RPMI8226 (cell line): Measurements from ENCODE around the gene CRB1.
"Not testable (repeated sequence)": the region's sequence is repeated elsewhere in the genome, so short reads cannot be mapped to it uniquely, and the experiment has no call there.

Source experiments
- DNase-seq: peaks from one replicate; pipeline ENCODE4 v3.0.0-alpha.2; 2015

Gene CRB1

DNA sequence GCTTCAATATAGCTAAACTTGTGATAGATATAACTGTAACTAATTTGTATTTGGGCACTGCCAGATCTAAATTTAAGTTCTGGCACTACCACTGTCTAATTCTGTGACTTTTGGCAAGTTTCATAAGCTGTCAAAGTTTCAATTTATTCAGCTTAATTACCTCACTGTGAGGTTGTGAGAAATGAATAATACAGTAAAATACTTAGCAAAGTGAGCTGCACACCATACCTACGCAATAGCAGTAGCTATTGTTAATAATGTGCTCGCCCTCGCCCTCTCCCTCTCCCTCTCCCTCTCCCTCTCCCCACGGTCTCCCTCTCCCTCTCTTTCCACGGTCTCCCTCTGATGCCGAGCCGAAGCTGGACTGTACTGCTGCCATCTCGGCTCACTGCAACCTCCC lies 136.7 kb downstream of the CRB1 start:
- DNase-seq = not testable (repeated sequence)

DNA sequence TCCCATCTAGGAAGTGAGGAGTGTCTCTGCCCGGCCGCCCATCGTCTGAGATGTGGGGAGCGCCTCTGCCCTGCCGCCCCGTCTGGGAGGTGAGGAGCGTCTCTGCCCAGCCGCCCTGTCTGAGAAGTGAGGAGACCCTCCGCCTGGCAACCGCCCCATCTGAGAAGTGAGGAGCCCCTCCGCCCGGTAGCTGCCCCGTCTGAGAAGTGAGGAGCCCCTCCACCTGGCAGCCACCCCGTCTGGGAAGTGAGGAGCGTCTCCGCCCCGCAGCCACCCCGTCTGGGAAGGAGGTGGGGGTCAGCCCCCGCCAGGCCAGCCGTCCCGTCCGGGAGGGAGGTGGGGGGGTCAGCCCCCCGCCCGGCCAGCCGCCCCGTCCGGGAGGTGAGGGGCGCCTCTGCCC lies 137.6 kb downstream of the CRB1 start:
- not testable (repeated sequence) for DNase-seq

DNA sequence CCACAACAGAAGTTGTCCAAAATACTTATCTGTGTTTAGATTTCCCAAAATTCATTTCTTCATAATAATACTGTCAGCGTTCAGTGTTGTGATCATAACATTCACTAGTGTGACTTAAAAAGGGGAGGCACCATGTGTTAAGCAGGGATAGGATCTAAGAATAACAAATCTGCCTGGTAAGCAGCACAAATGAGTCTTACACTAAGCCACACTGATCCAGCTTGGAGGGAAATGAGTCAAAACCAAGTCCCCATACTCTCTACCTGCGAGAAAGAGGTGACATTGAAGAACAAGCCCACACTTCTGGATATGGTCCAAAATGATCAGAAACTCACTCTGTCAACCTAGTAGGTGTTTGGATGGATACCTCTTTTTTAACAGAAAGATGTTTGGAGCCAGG lies 145.5 kb downstream of the CRB1 start:
- no peak for DNase-seq

DNA sequence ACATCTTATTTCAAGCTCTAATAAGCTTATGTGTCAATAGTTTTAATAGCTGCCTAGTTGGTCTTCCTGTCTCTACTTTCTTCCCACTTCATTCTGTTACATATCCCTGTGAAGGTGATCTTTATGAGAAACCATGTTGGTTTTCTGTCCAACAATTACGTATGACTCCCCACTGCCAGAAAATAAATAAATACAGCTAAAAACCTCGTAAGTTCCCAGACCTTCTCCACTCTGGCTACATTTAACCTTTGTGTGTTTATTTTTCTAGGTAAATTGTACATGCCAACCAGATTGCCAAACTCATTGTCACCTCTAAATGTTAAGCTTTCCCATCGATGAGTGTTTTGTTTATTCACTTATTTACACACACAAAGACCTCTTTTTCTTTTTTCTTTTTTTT lies 147.2 kb downstream of the CRB1 start:
- DNase-seq = no peak

DNA sequence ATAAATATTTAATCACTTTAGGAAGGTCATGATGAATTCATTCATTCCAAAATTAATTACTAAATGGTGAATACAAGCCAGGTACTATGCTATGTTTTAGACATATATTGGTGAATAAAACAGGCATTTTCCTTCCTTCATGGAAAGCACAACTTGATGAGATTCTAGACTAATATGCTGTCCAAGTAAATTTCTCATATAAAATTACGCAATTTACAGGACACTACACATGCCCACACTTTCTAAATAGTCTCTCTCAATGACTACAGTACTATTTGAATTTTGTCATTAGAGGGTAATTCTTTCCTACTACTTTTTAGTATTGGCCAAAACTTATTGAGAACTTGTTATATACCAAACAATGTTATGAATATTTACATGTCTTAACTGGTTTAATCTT lies 150.6 kb downstream of the CRB1 start:
- no peak for DNase-seq

DNA sequence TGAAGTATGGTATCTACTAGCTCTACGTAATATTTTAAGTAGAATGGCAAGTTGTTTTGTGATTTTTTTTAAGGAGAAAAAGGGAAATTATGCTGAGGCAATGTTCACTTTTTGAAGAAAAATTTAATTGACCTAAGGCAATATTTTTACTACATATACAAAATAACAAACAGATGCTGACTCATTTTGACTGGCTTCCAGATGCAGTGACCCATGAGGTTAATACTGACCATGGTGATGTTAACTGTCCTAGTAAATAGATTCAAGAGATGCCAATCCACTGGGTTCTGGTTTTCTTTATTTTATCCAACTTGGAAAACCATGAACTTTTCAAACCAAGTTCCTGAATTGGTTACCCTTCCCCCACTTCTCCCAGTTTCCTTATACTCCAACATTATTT lies 154.9 kb downstream of the CRB1 start:
- DNase-seq = no peak

DNA sequence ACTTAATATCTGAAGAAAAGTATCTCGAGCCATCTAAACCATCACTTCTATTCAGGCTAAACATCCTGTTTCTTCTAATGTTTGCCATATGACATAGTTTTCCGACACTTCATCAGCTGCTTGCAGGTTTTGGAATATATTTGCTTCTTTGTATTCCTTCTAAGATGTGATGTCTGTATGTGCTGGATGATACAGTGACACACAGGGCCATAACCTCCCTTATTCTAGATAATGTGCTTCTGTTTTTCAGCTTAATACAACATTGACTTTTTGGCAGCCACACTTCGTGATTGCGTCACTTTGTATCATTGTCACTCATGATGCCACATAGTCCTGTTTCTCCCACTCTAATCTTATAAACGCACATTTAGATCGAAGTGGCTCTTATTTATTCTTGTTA lies 156.3 kb downstream of the CRB1 start:
- DNase-seq = no peak

DNA sequence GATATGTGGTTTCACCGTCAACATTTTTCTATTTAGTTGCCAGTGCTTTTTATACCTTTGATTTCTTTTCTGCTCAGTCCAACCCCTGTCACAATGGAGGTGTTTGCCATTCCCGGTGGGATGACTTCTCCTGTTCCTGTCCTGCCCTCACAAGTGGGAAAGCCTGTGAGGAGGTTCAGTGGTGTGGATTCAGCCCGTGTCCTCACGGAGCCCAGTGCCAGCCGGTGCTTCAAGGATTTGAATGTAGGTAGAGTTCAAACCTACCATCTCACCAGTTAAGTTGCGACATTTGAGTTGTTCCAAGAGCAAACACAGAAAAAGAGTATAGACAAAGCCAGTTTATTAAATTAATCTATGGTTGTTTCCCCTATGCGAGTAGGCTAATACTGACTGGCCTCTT lies 161.3 kb downstream of the CRB1 start:
- no peak for DNase-seq

DNA sequence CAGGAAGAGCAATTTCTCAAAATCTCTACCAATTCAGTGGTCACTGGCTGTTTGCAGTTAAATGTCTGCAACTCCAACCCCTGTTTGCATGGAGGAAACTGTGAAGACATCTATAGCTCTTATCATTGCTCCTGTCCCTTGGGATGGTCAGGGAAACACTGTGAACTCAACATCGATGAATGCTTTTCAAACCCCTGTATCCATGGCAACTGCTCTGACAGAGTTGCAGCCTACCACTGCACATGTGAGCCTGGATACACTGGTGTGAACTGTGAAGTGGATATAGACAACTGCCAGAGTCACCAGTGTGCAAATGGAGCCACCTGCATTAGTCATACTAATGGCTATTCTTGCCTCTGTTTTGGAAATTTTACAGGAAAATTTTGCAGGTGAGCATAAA lies 167.2 kb downstream of the CRB1 start:
- no peak for DNase-seq

DNA sequence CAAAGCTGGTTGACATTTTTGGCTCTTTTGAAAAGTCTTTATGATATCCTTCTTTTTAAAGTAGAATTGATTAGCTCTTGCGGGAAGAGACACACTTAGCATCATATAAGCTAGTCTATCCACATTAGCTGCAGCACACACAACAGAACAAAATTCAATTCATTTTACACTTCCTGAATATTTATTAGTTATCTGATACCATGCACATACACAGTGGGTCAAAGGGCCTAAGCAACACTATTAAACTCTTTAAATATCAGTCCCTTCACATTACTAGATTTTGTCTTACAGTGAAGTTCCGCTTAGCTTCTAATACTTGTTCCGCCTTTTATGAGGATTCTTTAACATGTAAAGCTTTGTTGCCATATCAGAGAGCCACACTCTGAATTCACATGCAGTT lies 169.5 kb downstream of the CRB1 start:
- DNase-seq = no peak

DNA sequence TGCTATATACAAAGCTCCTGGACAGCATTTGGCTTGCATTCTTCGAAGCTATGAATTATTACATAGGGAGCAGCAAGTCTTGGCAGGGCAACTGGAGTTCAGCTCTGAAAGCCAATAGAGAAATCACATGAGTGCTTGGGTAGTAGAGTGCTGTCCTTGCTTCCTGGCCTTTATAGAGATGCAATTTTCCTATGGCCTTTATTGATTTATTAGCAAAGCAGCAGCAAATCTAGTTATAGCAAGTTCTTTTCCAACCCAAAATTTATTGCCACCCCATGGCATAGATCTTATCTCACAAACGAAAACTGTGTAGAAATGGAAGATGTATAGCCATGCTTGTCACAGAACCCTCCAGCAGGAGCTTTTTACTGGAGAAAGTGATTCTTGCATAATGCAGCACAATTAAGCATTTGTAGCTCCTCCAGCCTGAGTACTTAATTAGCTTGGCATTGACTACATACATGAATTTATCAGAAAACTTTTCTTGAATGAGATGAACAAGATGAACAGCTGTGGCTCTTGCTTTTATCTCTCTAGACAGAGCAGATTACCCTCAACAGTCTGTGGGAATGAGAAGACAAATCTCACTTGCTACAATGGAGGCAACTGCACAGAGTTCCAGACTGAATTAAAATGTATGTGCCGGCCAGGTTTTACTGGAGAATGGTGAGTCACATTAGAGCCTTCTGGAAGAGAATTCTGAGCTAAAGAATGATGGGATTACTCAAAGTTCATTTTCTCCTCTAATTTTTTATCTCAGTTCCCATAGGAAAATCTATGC lies 170.1 kb downstream of the CRB1 start:
- no peak for DNase-seq

DNA sequence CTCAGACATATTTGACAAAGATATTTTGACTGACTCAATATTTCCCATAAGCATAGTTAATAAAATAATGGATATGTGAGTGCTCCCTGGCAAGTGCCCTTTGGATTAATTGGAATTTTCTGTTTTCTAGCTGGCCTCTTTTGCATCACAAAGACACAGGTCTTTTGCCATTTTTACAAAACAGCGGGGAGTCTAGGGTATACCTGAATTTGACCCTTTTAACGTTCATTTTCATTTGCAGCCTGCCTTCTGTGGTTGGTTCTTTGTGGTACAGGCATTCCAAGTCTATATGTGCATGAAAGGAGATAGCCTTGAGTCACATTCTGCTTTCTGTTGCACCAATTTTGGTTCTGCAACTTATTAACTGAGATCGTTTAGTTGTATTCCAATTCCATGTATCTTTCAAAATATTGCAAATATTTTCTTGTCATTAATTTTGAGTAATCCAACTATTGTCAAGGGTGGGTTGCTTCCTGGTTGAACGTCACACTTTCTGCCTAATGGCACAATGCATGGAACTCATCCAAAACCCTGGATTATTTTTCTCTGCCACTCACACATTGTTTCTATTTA lies 171.7 kb downstream of the CRB1 start:
- no peak for DNase-seq

DNA sequence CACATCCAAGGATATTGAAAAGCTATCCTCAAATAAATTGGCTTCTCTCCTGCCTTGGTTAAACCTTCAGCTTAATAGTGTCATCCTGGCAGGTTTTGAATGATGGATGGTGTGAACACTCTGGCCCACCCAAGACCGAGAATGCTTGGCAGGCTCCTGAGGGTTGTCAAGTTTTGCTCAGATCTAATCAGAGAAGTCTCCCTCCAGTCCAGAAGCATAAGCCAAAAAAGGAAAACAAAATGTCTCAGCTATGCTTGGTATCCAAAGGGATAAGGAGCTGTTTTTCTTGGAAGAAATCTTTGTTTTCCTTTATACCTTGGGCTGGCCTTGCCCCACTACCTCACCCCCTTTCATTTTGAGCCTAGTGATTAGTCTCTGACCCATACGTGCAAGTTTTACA lies 172.7 kb downstream of the CRB1 start:
- DNase-seq = no peak

DNA sequence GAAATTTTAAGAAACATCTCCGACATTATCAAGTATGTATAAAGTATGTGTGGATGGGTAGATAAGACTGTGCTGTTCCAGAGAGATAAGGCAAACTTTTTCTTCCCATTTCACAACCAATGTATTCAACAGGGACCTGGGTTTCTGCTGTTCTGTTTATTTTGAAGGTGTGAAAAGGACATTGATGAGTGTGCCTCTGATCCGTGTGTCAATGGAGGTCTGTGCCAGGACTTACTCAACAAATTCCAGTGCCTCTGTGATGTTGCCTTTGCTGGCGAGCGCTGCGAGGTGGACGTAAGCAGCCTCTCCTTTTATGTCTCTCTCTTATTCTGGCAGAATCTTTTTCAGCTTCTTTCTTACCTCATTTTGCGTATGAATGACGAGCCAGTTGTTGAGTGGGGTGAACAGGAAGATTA lies 174.0 kb downstream of the CRB1 start:
- no peak for DNase-seq

DNA sequence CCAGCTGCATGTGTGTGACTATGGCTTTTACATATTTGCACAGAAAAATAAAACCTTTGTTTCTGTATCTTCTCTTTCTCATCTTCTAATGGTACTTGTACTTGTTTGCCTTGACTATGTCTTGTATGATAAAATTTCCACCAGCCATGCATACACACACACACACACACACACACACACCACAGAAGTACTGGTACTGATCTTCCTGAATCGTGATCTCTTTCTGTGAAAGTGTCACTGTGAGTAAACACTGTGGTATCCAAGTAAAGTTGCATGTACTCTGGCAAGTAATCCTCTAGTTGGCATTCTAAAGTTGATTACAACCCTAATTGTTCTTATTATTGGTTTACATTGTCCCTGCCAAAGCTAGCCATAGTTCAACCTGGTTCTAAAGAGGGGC lies 176.7 kb downstream of the CRB1 start:
- DNase-seq = no peak

DNA sequence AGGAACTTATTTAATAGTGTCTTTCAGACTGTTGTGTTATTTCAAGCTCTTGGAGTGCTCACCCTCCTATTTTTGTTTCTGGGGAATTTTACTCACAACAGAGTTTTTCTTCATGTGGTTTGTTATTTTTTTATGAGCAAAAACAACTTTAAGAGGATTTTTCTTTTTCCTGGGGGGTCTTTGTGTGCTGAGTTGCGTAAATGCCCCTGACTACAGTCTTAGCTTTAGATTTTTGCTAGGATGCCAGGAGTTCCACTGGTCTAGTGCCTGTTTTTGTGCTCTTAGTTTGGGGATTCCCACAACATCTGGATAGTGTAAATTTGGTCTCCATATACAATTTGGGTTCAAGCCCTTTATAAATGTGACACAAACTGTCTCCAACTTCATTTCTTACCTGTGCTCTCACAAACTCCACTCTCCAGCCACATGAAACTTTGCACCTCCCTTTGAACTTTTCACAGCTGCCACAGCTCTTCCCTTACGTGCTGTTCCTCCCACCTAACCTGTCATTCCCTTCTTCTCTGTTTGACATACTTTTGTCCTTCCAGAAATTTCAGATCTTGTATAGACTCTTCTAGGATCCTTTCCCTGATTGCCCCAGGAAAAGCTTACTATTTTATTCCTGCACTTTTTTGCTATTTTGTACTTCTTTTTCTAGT lies 180.2 kb downstream of the CRB1 start:
- no peak for DNase-seq

DNA sequence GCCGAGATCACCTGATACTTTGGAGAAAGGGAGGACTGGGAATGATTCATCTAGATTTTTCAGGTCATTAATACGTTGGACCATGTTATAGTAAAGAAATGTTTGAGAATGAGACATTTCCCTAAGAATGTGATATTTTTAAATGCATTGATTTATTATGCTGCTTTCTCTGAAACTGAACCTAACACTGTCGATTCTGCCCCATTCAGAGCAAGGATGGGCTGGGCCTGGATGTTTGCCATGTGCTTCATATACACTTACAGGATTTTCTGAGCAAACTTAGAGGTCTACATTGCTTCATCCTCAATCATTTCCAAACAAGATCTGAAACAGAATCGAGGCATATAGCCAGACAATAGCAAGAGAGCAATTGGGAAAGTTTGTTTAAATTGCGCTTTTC lies 183.3 kb downstream of the CRB1 start:
- DNase-seq = no peak

DNA sequence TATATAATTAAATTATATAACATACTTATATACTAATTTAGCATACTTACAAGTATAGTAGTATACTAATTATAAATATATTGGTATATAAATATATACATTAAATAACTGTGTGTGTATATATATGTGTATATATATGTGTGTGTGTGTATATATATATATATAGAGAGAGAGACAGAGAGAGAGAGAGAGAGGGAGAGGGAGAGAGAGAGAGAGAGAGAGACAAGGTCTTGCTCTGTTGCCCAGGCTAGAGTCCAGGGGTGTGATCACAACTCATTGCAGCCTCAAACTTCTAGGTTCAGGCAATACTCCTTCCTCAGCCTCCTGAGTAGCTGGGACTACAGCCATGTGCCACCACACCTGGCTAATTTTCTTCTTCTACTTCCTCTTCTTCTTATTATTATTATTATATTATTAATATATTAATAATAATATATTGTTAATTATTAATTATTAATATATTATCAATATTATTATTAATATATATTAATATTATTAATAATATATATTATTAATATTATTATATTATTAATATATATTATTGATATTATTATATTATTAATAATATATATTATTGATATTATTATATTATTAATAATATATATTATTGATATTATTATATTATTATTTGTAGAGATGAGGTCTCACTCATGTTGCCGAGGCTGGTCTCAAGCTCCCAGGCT lies 185.5 kb downstream of the CRB1 start:
- no peak for DNase-seq

DNA sequence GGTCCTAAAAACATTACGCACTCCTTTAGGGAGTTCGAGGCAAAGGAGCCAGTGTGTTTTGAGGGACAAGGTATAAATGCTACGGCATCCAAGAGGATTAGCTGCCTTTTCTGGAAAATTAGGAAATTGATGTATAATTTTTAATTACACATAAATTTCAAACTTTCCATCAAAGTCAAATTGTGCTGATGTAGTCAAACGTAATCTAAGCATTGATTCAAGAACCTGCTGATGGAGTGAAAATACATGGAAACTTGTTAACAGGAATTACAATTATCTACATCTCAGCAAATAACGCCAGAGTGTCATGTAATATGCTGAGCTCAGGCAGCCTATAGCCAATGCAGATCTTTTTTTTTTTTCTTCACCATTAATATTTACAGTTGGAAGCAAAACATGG lies 194.5 kb downstream of the CRB1 start:
- DNase-seq = no peak

DNA sequence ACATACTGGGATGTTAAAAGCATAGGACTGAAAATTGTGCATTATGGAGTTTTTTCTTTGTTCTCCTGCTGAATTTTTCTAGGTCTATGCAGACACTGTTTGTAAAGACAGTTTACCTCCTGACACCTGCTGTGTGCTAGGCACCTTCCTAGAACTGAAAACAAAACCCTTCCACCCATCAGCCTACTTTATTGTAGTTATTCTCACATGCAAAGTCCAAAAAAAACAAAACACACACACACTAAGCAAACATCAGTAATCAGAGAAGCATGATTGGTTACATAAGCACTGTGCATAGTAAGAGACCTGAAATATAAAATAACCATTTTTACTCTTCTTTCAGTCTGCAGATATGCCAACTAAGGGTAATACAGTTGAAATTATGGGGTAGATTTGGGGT lies 195.1 kb downstream of the CRB1 start:
- DNase-seq = no peak

DNA sequence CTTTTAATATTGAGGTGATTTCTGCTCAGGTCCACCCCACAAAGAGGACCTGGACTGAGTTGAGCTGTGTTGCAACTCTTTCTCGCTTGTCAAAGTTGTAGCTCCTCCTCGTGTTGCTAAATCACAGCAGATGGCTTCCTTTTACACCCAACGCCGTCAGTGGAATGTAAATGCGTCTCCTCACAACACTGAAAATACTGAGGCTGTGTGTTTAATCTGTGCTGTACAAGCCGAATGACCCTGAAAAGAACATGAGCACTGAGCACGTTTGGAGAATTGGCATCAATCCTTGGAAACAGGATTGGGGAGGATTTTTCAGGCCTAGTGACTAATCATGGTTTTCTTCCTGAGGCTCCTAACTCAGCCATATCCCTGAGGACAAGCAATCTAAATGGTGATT lies 196.0 kb downstream of the CRB1 start:
- DNase-seq = no peak

DNA sequence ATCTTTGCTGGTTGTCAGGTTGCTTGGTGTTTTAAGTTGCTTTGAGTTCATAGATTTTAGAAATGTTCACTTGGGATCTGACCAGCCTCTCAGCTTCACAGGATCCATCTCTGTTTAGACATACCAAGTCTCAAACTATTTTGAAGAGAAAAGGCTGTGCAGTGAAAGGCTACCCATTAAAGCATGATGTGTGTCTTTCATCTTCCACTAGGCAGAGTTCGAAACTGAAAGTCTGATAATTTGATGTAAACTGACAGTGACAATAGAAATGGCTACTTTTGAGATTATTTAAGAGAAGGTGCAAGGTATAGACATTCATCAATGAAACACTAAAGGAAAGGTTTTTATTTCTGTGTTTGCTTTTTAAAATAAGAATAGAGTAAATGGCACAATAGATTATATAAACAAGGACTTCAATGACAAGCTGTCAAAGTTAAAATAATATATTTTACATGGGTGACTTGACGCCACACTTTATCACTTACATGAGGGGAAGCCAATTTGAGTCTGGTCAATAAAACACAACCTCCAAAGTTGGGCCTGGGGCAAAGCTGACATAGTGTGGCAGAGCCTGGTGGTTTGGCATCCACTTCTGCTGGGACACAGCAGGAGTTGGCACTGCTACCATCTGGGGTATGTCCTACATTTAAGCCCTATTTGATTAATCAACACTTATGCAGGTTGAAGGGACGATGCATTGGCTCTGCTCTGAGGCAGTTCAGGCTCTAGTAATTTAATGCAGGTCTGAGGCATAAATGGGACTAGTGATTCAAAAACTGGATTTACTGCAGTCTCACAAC lies 197.7 kb downstream of the CRB1 start:
- no peak for DNase-seq

DNA sequence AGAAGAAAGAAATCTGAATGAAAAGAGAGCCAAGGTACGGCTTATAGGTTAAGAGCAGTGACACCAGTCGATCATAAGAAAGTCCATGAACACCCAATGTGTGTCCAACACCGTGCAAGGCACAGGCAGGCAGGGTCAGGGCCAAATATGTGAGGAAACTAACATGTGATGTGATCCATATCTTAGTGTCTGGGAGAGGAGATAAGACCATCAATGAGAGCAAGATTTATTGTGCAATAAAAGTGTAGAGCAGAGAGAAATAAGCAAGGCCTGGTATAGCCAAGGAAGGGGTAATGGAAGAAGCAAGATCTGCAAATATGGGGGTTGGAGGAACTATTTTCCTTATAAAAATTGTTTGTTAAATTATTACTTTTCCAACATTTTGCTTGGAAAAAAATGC lies 198.8 kb downstream of the CRB1 start:
- DNase-seq = no peak
